SH-SY5Y (cell line): ENCODE results near the gene PLEKHA5.

Experiments used
- GATA2 ChIP-seq: IDR thresholded peaks from 2 replicates; pipeline ENCODE4 v1.6.1; 2011; ENCODE audit warnings: mild to moderate bottlenecking, low read depth, low read length
- GATA3 ChIP-seq: IDR thresholded peaks from 2 replicates; pipeline ENCODE4 v1.6.1; 2011; ENCODE audit warnings: low read depth, mild to moderate bottlenecking, low read length, moderate library complexity

DNA sequence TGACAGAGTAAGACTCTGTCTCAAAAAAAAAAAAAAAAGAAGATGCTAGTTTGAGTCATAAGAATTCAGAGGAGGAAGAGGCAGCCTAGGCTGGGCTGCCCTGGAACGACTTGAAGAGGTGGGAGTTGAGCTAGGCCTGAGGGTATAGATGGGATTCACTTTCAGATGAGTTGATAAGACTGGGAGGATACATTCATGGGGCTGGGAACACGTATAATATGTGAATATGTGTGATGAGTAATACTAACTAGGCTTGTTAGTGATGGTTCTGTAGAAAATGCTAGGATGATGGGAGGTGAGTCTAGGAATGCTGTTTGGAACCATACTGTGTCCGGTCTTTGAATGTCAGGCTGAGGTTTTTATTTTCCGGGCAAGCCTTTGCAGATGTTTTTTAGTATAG is 9.0 kb downstream of the PLEKHA5 start:
- no peak for TF ChIP-seq GATA2
- TF ChIP-seq GATA3: no peak
